IPS-15b (cell line): Measurements from ENCODE around the gene GOLT1A.

ENCODE experiments used
- H3K27me3 ChIP-seq: one replicate; pipeline ENCODE4 v1.6.1; 2013; ENCODE audit warnings: low read length; ENCODE audit not compliant: control insufficient read depth, insufficient read depth
- H3K36me3 ChIP-seq: one replicate; pipeline ENCODE4 v1.6.1; 2013; ENCODE audit warnings: low read length; ENCODE audit not compliant: control insufficient read depth, insufficient read depth
- H3K4me1 ChIP-seq: one replicate; pipeline ENCODE4 v1.6.1; 2013; ENCODE audit warnings: mild to moderate bottlenecking, low read length; ENCODE audit not compliant: control insufficient read depth, insufficient read depth
- H3K4me3 ChIP-seq: one replicate; pipeline ENCODE4 v1.5.1; 2013; ENCODE audit warnings: low read depth, low read length
- H3K9ac ChIP-seq: one replicate; pipeline ENCODE4 v1.6.1; 2013; ENCODE audit warnings: low read depth, mild to moderate bottlenecking, low read length
- H3K9me3 ChIP-seq: one replicate; pipeline ENCODE4 v1.6.1; 2013; ENCODE audit warnings: mild to moderate bottlenecking, low read length; ENCODE audit not compliant: control insufficient read depth, insufficient read depth

Gene GOLT1A

GRCh38 chr1:204178487-204179281, 35.1 kb downstream of the GOLT1A start:
- Histone ChIP-seq H3K27me3 (peaks cover 3% of the 10 kb centered on the region), H3K9ac (no peak overlapping the region), H3K4me3 (no peak overlapping the region), H3K36me3 (no peaks in the 10 kb centered on the region), H3K9me3 (no peaks in the 10 kb centered on the region), H3K4me1 (no peaks in the 10 kb centered on the region)

DNA sequence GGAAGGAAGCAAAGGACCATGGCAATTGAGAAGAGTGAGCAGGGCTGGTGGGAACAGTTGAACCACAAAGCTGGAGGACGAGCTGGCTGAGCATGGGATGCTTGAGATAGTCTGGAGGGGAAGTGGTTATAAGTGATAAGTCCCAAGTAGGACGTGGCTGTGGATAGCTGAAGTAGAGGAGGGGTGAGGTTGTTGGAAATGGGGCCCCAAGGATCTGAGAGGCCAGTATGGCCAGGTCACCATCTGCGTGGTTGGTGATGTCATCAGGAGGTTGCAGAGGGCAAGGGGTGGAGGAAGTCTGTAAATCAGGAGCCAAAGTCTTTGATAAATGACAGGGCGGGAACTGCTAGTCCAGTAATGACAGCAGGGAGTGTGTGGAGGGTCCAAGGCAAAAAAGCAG, 36.7 kb downstream of the GOLT1A start:
- no peaks in the 10 kb centered on the region for H3K36me3 ChIP-seq
- H3K9ac ChIP-seq = no peak overlapping the region
- H3K4me3 ChIP-seq = no peak overlapping the region
- no peaks in the 10 kb centered on the region for H3K4me1 ChIP-seq
- H3K27me3 ChIP-seq = peaks cover 3% of the 10 kb centered on the region
- H3K9me3 ChIP-seq = no peaks in the 10 kb centered on the region

DNA sequence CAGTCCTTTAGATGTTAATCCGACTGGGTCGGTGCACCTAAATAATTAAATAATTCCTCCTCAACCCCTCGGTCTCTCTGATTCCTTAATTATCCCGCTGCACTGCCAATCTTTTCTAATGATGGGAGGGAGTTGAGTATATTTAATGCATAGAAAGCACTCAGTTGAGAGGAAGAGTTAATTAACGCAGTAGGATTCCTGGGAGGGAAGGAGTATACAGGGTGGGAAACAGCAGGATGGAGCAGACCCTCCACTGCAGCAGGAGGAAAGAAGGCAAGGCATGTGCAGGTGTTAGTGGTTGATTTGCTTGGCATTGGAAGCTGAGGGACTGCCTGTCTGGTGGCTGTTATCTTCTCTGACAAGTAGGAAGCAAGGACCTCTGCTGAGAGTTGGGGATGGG, 37.7 kb downstream of the GOLT1A start:
- H3K9me3 ChIP-seq = no peaks in the 10 kb centered on the region
- H3K27me3 ChIP-seq = peaks cover 3% of the 10 kb centered on the region
- H3K4me1 ChIP-seq = no peaks in the 10 kb centered on the region
- H3K4me3 ChIP-seq = no peak overlapping the region
- no peaks in the 10 kb centered on the region for H3K36me3 ChIP-seq
- no peak overlapping the region for H3K9ac ChIP-seq

DNA sequence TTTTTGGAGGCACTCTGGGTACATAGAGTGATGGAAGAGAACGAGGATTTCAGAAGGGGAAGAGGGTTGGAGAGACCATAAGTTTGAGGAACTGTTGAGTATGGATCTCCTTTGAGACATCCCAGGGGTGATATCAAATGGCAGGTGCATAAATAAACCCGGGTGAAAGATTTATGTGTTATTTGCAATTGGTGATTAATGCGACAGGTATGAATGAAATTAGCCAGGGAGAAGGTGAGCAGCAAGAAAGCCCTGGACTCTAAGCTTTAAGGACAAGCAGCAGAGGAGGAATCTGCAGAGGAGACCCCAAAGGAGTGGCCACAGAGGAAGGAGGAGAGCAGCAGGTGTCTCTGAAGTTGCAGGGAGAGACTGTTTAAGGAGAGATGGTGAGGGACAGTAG, 38.8 kb downstream of the GOLT1A start:
- Histone ChIP-seq H3K9me3 (peaks cover 7% of the 10 kb centered on the region), H3K4me1 (no peaks in the 10 kb centered on the region), H3K4me3 (no peak overlapping the region), H3K36me3 (no peaks in the 10 kb centered on the region), H3K27me3 (peaks cover 3% of the 10 kb centered on the region), H3K9ac (no peak overlapping the region)

DNA sequence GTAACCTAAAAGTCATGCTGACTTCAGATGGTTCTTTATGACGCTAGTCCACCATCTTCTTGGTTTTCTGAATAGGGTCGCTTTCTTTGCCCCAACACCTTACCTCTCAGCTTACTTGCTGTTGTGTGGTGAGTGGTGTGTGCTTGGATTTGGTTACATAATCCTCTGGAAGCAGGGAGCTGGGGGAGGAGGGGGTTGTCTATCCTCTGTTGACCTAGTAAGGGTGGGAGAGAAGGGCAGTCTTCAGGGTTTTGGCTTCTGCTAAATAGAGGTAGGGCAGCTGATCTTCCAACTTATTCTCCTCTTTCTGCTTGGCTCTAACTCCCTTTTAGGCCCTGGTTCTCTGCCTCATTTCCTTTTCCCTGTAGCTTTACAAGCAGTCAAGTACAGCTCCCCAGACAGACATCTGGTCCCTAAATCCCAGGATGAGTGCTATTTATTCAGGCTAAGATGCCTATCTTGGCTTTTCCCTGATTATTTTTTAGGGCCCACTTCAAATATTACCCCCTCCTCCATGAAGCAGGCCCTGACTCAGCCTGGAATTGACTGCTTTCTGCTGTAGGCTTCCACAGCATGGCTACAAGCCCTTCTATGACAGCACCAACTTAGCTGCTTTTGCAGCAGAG, 41.3 kb downstream of the GOLT1A start:
- Histone ChIP-seq H3K9ac (no peak overlapping the region), H3K4me3 (no peak overlapping the region), H3K36me3 (no peaks in the 10 kb centered on the region), H3K4me1 (no peaks in the 10 kb centered on the region), H3K9me3 (peaks cover 21% of the 10 kb centered on the region), H3K27me3 (peaks cover 2% of the 10 kb centered on the region)

- Histone ChIP-seq H3K27me3 (no peaks in the 10 kb centered on the region), H3K4me3 (no peak overlapping the region), H3K36me3 (no peaks in the 10 kb centered on the region), H3K4me1 (no peaks in the 10 kb centered on the region), H3K9ac (no peak overlapping the region), H3K9me3 (peaks cover 21% of the 10 kb centered on the region)
Observed at GRCh38 chr1:204171751-204172178, 42.0 kb downstream of the GOLT1A start.

- no peaks in the 10 kb centered on the region for H3K27me3 ChIP-seq
- H3K9me3 ChIP-seq = peaks cover 21% of the 10 kb centered on the region
- H3K4me1 ChIP-seq = no peaks in the 10 kb centered on the region
- no peak overlapping the region for H3K4me3 ChIP-seq
- no peaks in the 10 kb centered on the region for H3K36me3 ChIP-seq
- H3K9ac ChIP-seq = no peak overlapping the region
Observed at GRCh38 chr1:204170494-204171155, 43.2 kb downstream of the GOLT1A start.

DNA sequence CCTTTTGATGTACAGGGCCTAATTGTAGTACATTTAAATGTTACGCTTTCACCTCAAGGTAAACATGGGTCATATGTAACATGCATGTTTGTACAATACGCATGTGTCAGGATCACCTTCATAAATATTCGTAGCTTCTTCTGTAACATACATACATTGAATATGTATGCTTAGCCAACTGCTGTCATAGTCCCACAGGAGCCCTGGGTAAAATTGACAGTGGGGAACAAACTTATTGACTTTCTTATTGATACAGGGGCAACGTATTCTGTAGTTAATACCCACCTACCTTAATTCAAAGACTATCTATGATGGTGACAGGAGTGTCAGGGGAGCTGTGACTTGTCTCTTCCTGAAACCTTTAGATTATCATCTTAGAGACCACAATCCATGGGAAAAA, 43.9 kb downstream of the GOLT1A start:
- Histone ChIP-seq H3K27me3 (no peaks in the 10 kb centered on the region), H3K4me3 (no peak overlapping the region), H3K4me1 (no peaks in the 10 kb centered on the region), H3K36me3 (no peaks in the 10 kb centered on the region), H3K9ac (no peak overlapping the region), H3K9me3 (peaks cover 21% of the 10 kb centered on the region)

DNA sequence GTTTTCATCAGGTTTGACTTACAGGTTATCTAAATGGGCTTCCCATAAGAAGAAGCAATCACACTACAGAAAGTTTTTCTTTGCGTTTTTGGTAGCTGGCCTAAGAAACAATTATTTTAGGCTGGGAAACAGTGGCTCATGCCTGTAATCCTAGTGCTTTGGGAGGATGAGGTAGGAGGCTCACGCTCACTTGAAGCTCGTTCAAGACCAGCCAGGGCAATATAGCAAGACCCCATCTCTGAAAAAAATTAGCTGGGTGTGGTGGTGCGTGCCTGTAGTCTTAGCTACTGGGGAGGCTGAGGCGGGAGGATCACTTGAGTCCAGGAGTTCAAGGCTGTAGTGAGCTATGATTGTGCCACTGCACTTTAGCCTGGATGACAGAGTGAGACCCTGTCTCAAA, 46.1 kb downstream of the GOLT1A start:
- Histone ChIP-seq H3K9ac (no peak overlapping the region), H3K36me3 (no peaks in the 10 kb centered on the region), H3K9me3 (peaks cover 21% of the 10 kb centered on the region), H3K4me3 (no peak overlapping the region), H3K27me3 (no peaks in the 10 kb centered on the region), H3K4me1 (no peaks in the 10 kb centered on the region)

GRCh38 chr1:204166219-204166618, 47.6 kb downstream of the GOLT1A start, which contains the start of gene REN:
Gene REN (minus strand): TSS chr1:204166337. CDS start chr1:204166293, 44 bp downstream.
- Histone ChIP-seq H3K4me3 (no peak within 1 kb of the TSS), H3K9ac (no peak within 1 kb of the TSS), H3K36me3 (no peaks in the 10 kb centered on the region), H3K9me3 (peaks cover 21% of the 10 kb centered on the region), H3K4me1 (no peaks in the 10 kb centered on the region), H3K27me3 (no peaks in the 10 kb centered on the region)

GRCh38 chr1:204162494-204163074, 51.2 kb downstream of the GOLT1A start:
- H3K9ac ChIP-seq = no peak overlapping the region
- no peaks in the 10 kb centered on the region for H3K4me1 ChIP-seq
- H3K27me3 ChIP-seq = no peaks in the 10 kb centered on the region
- no peaks in the 10 kb centered on the region for H3K9me3 ChIP-seq
- no peaks in the 10 kb centered on the region for H3K36me3 ChIP-seq
- no peak overlapping the region for H3K4me3 ChIP-seq
